NCI-H146 treated with DMSO at 0.1 percent for 48 hours (cell line): ENCODE measurements around the gene PTPRR.

Experiments used
- DNase-seq: peaks from one replicate; lab custom pipeline; 2025; ENCODE audit not compliant: unreplicated experiment; lab: John Stamatoyannopoulos, UW

PTPRR gene

GRCh38 chr12:70615174-70615866 is 305.2 kb downstream of the PTPRR start:
- no peak for DNase-seq

GRCh38 chr12:70609739-70610491 is 310.6 kb downstream of the PTPRR start:
- no peak for DNase-seq

GRCh38 chr12:70609203-70609602 is 311.3 kb downstream of the PTPRR start:
- no peak for DNase-seq

- no peak for DNase-seq
These were observed 312.4 kb downstream of the PTPRR start for GRCh38 chr12:70608184-70608583.

GRCh38 chr12:70607107-70607506 is 313.4 kb downstream of the PTPRR start:
- no peak for DNase-seq

GRCh38 chr12:70605976-70606375 is 314.6 kb downstream of the PTPRR start:
- no peak for DNase-seq

GRCh38 chr12:70604662-70605061 is 315.9 kb downstream of the PTPRR start:
- no peak for DNase-seq

GRCh38 chr12:70603044-70603443 is 317.5 kb downstream of the PTPRR start:
- DNase-seq = no peak

GRCh38 chr12:70598467-70599193 is 321.9 kb downstream of the PTPRR start:
- DNase-seq = no peak

GRCh38 chr12:70592664-70593063 is 327.9 kb downstream of the PTPRR start:
- DNase-seq = no peak

- DNase-seq = no peak
These were observed 329.9 kb downstream of the PTPRR start for GRCh38 chr12:70590549-70591226.

- peak; percentile 5 for DNase-seq
These were observed 330.5 kb downstream of the PTPRR start for GRCh38 chr12:70590051-70590450.
